SU-DHL-6 (cell line): ENCODE measurements around the gene FERD3L.

Experiments used
- H2AFZ ChIP-seq: fragments of 200-600 bp; sonication (generic); 2 replicates; pipeline ENCODE4 v1.6.1; 2014; ENCODE audit warnings: low read depth, mild to moderate bottlenecking, moderate library complexity, mixed read lengths, antibody characterized with exemption, low read length; ENCODE audit not compliant: severe bottlenecking
- H3F3A ChIP-seq: fragments of 200-600 bp; shearing (Covaris generic); 2 replicates; pipeline ENCODE4 v1.6.0; 2016; ENCODE audit warnings: antibody characterized with exemption, mild to moderate bottlenecking; ENCODE audit not compliant: insufficient read depth
- H3K27ac ChIP-seq: fragments of 200-600 bp; sonication (generic); 2 replicates; pipeline ENCODE4 v1.5.1; 2016; ENCODE audit warnings: low read depth, mild to moderate bottlenecking, low read length, moderate library complexity, mixed read lengths
- H3K27me3 ChIP-seq: fragments of 200-600 bp; sonication (generic), shearing (Covaris generic); 2 replicates; pipeline ENCODE4 v1.6.0; 2014; ENCODE audit warnings: mild to moderate bottlenecking, low read length
- H3K36me3 ChIP-seq: fragments of 200-600 bp; sonication (generic); 2 replicates; pipeline ENCODE4 v1.6.1; 2014; ENCODE audit warnings: mild to moderate bottlenecking, low read length, mixed read lengths
- H3K4me2 ChIP-seq: fragments of 300-600, 200-600 bp; shearing (Covaris generic), sonication (generic); 2 replicates; pipeline ENCODE4 v1.6.0; 2014; ENCODE audit warnings: low read length, low read depth, mild to moderate bottlenecking; ENCODE audit not compliant: poor library complexity, severe bottlenecking
- H3K4me3 ChIP-seq: fragments of 200-600 bp; sonication (generic); 2 replicates; pipeline ENCODE4 v1.5.1; 2014; ENCODE audit warnings: antibody characterized with exemption, low read length, mild to moderate bottlenecking, mixed read lengths; ENCODE audit not compliant: insufficient read depth, poor library complexity, severe bottlenecking
- H3K79me2 ChIP-seq: fragments of 200-600 bp; sonication (generic); 2 replicates; pipeline ENCODE4 v1.6.1; 2014; ENCODE audit warnings: mild to moderate bottlenecking, low read length, moderate library complexity; ENCODE audit not compliant: insufficient read depth
- H3K9ac ChIP-seq: fragments of 200-600 bp; sonication (generic); 2 replicates; pipeline ENCODE4 v1.7.0; 2014; ENCODE audit warnings: mild to moderate bottlenecking, low read length
- H3K9me2 ChIP-seq: fragments of 200-600 bp; sonication (generic); replicated peaks from 2 replicates; pipeline ENCODE4 v1.6.1; 2014; ENCODE audit warnings: low read length; ENCODE audit not compliant: insufficient read depth
- H3K9me3 ChIP-seq: fragments of 200-600 bp; sonication (generic); 2 replicates; pipeline ENCODE4 v1.6.1; 2014; ENCODE audit warnings: low read length, mixed read lengths; ENCODE audit not compliant: insufficient read depth
- H4K20me1 ChIP-seq: fragments of 200-600 bp; sonication (generic); 2 replicates; pipeline ENCODE4 v1.6.1; 2014; ENCODE audit warnings: low read depth, mild to moderate bottlenecking, antibody characterized with exemption, low read length, moderate library complexity, mixed read lengths
- EZH2phosphoT487 ChIP-seq: fragments of 200-600 bp; sonication (generic), shearing (Covaris generic); conservative IDR thresholded peaks from 2 replicates; pipeline ENCODE4 v1.6.1; 2018; ENCODE audit warnings: mild to moderate bottlenecking, antibody characterized with exemption, low read length, moderate library complexity, mixed read lengths
- TF ChIP-seq, protein P1 (sequence below): fragments of 200-600 bp; sonication (generic); IDR thresholded peaks from one replicate; pipeline ENCODE4 v1.5.1; 2017; ENCODE audit warnings: antibody characterized with exemption, mild to moderate bottlenecking, low read length, moderate library complexity; ENCODE audit not compliant: insufficient read depth, poor library complexity, severe bottlenecking

The FERD3L gene

DNA sequence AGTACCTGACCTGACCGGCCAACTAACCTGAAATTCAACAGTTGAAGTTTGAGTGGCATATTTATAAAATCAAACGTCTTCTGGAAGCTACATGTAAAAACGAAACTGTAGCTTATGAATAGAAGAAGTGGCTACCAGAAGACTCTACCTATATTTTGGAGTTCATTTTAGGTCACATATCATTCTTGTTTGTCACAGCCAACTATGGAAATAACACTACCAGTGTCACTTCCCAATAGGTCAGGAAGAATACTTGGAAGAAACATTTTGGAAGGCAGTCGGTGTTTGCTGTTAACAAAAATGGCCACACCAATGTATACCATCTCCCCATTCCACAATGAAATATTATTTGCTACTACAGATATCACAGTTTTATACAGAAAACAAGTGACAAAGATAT is 40.4 kb downstream of the FERD3L start:
- Histone ChIP-seq H3K4me3 (no peak overlapping the region), H4K20me1 (no peaks in the 10 kb centered on the region), H3K9me2 (no peaks in the 10 kb centered on the region), H3K9me3 (no peaks in the 10 kb centered on the region), H3K4me2 (no peak overlapping the region), H3F3A (no peaks in the 10 kb centered on the region), H3K79me2 (no peaks in the 10 kb centered on the region), H3K36me3 (no peaks in the 10 kb centered on the region), H2AFZ (no peak overlapping the region), H3K9ac (no peak overlapping the region), H3K27ac (no peak overlapping the region), H3K27me3 (no peaks in the 10 kb centered on the region)
- TF ChIP-seq EZH2phosphoT487, result no peak
- TF ChIP-seq, protein P1, sequence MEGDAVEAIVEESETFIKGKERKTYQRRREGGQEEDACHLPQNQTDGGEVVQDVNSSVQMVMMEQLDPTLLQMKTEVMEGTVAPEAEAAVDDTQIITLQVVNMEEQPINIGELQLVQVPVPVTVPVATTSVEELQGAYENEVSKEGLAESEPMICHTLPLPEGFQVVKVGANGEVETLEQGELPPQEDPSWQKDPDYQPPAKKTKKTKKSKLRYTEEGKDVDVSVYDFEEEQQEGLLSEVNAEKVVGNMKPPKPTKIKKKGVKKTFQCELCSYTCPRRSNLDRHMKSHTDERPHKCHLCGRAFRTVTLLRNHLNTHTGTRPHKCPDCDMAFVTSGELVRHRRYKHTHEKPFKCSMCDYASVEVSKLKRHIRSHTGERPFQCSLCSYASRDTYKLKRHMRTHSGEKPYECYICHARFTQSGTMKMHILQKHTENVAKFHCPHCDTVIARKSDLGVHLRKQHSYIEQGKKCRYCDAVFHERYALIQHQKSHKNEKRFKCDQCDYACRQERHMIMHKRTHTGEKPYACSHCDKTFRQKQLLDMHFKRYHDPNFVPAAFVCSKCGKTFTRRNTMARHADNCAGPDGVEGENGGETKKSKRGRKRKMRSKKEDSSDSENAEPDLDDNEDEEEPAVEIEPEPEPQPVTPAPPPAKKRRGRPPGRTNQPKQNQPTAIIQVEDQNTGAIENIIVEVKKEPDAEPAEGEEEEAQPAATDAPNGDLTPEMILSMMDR, result no peak

DNA sequence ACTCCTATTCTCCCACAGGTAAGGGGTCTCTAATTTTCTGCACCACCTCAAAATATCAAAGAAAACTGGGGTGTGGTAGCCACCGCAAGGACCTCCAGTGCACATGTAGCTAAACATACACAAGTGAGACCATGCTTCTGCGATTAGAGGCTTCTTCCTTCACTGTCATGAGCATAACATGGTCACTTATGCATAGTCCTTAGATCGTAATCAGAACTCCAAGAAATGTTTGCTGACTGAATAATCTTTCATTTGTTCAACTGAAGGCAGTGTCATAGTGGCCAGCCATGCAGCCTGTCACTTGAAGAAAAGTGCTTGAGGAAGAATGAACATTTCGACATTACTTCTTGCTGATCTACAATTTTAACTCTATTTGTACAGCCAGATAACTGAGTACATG is 42.3 kb downstream of the FERD3L start:
- Histone ChIP-seq H3K27ac (no peak overlapping the region), H3K27me3 (no peaks in the 10 kb centered on the region), H3K9me2 (no peaks in the 10 kb centered on the region), H2AFZ (no peak overlapping the region), H3K9me3 (no peaks in the 10 kb centered on the region), H3F3A (no peaks in the 10 kb centered on the region), H3K4me3 (no peak overlapping the region), H3K4me2 (no peak overlapping the region), H3K36me3 (no peaks in the 10 kb centered on the region), H3K79me2 (no peaks in the 10 kb centered on the region), H3K9ac (no peak overlapping the region), H4K20me1 (no peaks in the 10 kb centered on the region)
- no peak for TF ChIP-seq EZH2phosphoT487

DNA sequence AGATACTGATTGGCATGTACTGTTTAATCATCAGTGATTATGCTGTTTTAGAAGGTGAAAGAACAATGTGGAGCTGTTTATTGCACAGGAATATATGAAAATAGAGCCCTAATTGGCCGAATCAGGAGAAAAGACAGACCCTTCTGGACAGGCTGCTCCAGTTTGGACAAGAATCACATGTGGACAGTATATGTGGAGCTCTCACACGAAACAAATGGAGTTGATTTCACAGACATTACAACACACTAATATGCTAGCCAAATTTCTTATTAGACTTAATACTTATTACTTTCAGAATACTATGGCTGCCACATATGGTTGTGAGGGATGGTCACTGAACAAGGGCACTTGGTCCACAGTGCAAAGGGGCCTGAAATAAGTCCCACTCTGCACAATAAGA is 43.3 kb downstream of the FERD3L start:
- no peak overlapping the region for H3K27ac ChIP-seq
- H3K36me3 ChIP-seq, result no peaks in the 10 kb centered on the region
- no peaks in the 10 kb centered on the region for H3F3A ChIP-seq
- TF ChIP-seq, protein P1, result no peak
- no peak for TF ChIP-seq EZH2phosphoT487
- no peak overlapping the region for H3K9ac ChIP-seq
- no peaks in the 10 kb centered on the region for H4K20me1 ChIP-seq
- no peak overlapping the region for H3K4me3 ChIP-seq
- H3K9me3 ChIP-seq, result no peaks in the 10 kb centered on the region
- H2AFZ ChIP-seq, result no peak overlapping the region
- no peaks in the 10 kb centered on the region for H3K9me2 ChIP-seq
- no peaks in the 10 kb centered on the region for H3K27me3 ChIP-seq
- no peaks in the 10 kb centered on the region for H3K79me2 ChIP-seq
- H3K4me2 ChIP-seq, result no peak overlapping the region

DNA sequence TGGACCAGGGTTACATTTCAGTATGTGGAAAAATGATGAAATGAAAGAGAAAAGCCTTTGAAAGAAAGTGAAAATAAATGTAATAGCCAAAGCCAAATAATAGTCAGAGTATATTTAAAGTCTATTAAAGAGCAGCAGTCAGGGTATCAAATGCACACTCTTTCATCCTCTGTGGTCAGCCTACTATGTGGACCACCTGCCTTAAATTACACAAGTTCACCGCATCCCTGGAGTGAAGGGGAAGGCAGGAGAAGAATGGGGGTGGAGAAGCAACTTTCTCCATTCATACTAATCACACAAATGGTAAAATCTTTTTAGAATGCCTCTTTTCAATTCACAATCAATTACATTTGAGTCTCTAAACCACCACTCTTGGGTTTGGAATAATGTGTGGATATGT is 43.7 kb downstream of the FERD3L start:
- Histone ChIP-seq H2AFZ (no peak overlapping the region), H3K27me3 (no peaks in the 10 kb centered on the region), H3K36me3 (no peaks in the 10 kb centered on the region), H3K9me3 (no peaks in the 10 kb centered on the region), H3K9me2 (no peaks in the 10 kb centered on the region), H3F3A (no peaks in the 10 kb centered on the region), H3K27ac (no peak overlapping the region), H3K9ac (no peak overlapping the region), H3K4me2 (no peak overlapping the region), H3K4me3 (no peak overlapping the region), H3K79me2 (no peaks in the 10 kb centered on the region), H4K20me1 (no peaks in the 10 kb centered on the region)
- TF ChIP-seq EZH2phosphoT487, result no peak
- TF ChIP-seq, protein P1, result no peak
